Measurements from ENCODE around the gene TUBB1.

DNA sequence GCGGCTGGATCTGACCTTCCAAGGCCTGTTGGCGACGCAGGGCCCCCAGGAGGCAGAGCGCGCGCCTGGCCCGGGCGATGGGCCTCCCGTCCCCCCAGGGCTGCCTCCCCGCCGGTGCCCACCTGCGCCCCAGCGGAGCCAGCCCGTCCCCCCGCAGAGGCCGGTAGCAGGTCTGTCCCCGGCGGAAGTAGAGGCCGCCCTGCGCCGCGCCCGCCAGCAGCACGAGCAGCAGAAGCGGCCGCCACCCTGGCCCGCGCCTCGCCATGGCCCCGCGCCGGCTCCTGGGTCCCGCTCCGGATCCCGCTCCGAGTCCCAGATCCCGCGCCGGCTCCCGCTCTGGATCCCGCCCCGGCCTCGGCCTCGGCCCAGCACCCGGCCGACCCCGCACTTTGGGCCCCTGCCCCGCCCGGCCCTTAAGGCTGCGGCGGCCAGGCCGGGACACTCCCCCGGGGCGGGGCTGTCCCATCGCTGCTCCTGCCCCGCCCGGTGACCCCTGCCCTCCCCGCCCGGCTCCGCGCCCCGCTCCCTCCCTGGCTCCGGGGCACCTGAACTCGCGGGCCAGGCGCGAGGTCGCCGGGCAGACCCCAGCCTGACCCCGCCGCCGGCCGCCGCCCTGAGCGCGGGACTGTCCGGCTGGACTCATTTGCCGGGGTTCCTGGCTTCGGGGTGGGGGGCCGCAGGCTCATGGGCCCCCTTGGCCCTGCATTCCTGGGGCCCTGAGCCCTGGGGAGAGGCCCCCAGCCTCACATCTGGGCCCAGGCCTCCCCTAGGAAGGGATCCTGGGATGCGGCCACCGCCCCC, 12.2 kb upstream of the TUBB1 start, which contains the start of gene CTSZ:
- TF ChIP-seq, protein P1, sequence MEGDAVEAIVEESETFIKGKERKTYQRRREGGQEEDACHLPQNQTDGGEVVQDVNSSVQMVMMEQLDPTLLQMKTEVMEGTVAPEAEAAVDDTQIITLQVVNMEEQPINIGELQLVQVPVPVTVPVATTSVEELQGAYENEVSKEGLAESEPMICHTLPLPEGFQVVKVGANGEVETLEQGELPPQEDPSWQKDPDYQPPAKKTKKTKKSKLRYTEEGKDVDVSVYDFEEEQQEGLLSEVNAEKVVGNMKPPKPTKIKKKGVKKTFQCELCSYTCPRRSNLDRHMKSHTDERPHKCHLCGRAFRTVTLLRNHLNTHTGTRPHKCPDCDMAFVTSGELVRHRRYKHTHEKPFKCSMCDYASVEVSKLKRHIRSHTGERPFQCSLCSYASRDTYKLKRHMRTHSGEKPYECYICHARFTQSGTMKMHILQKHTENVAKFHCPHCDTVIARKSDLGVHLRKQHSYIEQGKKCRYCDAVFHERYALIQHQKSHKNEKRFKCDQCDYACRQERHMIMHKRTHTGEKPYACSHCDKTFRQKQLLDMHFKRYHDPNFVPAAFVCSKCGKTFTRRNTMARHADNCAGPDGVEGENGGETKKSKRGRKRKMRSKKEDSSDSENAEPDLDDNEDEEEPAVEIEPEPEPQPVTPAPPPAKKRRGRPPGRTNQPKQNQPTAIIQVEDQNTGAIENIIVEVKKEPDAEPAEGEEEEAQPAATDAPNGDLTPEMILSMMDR (IDR thresholded peaks at IDR 0.05): no peak
- no peak for TF ChIP-seq EZH2 (IDR thresholded peaks at IDR 0.05)
